HG03439 (cell line): Measurements from ENCODE around the gene NUDT3.
A peak's percentile ranks its signal among the peaks of the same experiment; 100 is the strongest.
"Not testable (repeated sequence)": the region's sequence is repeated elsewhere in the genome, so short reads cannot be mapped to it uniquely, and the experiment has no call there.

Source experiments
- ATAC-seq: cut with Tn5 transposase; IDR thresholded peaks from one replicate; pipeline ENCODE4 v1.9.1; 2021; ENCODE audit warnings: mild to moderate bottlenecking, moderate library complexity; ENCODE audit not compliant: unreplicated experiment

NUDT3 gene

DNA sequence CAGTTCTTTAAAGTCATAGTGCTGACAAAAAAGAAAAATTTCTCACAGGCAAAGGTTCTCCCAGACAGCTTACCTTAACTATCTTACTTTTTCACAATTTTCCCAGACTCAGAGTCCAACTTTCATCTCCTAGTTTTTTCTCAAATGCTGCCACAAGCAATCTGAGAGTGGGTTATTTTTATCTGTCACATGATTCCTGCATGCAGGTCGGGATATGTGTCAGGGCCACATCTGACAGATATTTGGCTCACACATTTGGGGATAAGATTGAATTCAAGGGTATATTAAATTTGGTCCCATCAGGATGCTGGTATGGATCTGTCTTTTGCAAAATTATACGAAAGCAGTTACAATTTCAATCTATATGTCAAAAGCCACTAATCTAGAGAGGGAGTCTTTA lies 93.5 kb downstream of the NUDT3 start:
- ATAC-seq: no peak

DNA sequence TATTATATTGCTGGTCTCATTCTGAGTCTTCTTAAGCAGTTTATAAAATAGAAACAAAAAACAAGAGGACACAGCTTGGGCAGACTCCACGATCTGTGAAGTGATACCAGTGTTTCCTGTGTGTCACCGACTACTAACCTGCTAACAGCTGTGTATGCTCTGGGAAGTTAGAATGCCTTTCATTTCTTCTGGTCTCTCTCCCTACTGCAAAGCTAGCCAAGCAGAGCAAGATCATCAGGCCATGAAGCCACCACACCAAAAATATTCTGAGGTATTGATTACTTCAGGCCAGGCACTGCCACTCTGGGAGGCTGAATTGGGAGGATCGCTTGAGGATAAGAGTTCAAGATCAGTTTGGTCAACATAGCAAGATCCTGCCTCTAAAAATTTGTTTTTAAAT lies 96.7 kb downstream of the NUDT3 start:
- ATAC-seq: peak; percentile 52

DNA sequence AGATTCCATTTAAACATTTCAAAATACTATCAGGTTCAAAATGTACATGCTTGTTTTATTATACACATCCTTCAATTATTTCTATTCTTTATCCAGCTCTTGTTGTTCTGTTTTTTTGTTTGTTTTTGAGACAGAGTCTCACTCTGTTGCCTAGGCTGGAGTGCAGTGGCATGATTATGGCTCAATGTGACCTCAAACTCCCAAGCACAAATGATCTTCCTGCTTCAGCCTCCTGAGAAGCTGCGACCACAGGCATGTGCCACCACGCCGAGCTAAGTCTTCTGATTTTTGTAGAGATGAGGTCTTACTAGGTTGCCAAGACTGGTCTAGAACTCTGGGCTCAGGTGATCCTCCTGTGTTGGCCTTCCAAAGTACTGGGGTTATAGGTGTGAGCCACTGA lies 99.5 kb downstream of the NUDT3 start:
- ATAC-seq: no peak

DNA sequence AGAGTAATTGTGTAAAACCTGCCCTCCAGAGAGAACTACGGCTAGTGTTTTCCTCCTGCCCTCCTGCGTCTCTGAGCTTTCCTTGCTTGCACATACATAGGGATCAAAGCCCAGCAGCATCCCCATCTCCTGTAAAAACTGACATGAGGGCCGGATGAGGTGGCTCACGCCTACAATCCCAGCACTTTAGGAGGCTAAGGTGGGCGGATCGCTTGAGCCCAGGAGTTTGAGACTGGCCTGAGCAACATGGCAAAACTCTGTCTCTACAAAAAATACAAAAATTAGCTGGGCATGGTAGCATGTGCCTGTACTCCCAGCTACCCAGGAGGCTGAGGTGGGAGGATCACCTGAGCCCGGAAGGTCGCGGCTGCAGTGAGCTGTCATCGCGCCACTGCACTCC lies 103.3 kb downstream of the NUDT3 start:
- no peak for ATAC-seq

DNA sequence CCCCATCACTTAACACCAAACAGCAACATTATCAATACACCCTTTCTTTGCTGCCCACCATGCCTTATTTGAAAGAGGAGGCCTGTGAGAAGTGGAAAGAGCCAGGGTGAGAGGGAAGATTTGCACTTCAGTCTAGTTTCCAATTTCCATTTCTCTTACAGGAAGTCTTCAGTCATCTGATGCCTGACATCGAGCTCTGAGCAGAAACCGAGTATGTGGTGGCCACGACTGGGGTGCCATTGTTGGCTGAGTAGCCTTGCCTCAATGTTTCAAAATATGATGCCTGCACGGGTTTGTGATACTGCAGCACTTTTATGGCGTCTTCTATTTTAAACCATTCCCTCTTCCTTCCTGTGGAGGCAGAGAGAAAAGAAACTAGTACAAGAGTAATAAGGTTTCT lies 103.9 kb downstream of the NUDT3 start:
- no peak for ATAC-seq

DNA sequence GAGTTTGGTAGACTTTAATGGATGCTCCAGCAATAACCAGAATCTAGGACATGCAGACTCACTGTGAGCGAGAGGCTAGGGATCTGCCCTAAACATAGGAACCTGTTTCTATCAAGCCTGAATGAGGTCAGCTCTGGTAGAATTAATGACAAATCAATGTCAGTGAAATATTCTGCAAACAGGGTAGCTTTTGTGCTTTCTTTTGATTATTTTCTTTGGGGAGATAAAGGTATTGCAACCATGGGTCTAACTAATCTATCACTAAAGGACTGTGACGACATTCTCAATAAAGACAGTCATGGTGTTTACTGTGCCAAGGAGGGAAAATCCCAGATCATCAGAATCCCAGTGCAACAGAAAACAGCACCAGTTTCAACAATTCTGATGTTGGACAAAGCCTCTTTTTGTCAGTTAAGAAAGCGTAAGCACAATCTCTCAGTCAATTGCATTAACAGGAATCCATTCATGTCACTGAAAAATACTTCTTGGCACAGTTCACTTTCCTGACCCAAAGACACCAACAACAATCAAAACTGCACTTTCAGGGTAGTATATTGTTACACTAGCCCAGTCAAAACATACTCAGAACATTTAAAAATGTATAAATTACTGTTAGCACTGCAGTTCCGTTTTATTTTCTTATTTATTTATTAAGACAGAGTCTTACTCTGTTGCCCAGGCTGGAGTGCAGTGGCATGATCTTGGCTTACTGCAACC lies 106.9 kb downstream of the NUDT3 start:
- no peak for ATAC-seq

DNA sequence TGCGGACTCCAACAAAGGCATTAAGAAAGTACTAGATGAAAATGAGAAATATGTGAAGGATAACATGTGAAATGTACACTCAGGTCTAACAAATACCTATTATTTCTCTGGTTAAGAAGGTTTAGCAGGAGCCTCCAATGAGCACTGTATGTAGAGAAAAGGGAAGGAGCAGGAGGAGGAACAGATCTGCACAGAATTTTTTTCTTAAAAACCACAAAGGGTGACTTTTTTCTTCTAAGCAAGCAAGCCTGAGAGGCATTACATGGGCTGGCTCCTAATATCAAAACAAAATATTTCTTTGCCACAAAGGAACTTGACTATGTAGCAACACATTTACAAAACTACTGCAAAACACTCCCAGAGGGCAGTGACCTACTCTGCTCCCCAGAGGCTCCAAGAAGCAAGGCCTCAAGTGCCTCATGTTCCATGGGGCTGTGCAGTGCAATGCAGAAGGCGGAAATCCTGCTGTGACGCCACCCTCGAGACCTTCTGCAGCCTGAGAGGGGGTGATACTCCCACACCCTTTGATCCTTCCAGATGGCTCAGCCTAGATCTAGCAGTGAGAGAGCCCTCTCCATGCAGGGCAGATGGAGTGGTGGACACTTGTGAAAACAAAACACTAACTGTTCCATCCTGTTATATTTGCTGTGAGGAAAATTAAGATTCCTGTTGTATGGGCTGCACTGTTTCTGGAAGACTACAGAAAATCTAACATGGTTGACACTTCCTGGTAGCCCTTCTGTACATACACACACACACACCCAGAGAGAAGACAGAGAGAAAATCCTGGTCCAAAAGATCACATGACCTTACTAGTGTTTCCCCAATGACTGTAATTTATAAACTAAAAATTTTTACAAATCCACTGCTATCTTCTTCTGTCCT lies 107.7 kb downstream of the NUDT3 start:
- no peak for ATAC-seq

DNA sequence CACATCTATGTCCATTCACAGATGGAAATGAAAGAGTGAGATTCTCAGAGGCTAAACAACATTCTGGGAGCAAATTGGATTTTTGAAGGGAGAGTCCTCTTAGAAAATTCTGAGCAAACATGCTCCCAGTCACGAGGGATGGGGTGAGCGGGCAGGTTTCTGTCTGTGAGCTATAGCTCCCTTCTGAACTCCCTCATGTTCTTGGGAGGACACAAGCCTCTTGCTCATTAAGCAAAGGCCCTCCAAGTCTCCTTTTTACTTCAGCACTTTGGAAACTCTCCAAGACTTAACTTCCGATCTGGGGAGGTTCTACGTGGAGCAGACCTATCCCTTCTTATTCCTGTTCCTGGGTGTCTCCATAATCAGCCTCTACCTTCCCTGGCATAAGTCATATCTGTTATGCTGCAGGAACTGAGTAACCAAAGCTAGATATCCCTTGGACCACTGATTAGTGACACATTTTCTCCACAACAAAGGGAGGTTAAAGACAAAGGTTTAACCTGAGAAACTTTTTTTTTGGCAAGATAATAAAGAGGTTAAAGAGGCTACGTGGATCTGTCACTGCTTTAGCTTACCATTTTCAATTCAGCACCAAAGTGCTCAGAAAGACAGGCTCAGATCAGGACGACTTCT lies 110.7 kb downstream of the NUDT3 start:
- ATAC-seq: no peak

DNA sequence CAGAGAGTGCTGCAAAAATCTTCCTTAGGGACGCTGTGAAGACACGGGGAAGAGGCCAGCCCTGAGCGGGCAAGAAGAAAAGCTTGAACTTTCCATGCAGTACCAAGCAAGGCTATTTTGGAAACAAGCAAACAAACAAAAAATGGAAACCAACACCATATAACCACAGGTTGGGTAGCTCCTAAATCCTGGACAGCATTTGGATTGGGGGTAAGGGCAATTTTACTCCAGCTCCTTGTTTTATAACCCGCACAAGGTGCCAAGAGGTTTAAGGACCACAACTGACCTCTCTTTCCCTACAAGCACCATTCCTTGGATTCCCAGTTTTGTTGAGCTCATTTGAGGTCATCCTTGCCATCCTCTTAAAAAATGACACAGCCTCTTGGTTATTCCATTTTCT lies 112.3 kb downstream of the NUDT3 start:
- no peak for ATAC-seq

DNA sequence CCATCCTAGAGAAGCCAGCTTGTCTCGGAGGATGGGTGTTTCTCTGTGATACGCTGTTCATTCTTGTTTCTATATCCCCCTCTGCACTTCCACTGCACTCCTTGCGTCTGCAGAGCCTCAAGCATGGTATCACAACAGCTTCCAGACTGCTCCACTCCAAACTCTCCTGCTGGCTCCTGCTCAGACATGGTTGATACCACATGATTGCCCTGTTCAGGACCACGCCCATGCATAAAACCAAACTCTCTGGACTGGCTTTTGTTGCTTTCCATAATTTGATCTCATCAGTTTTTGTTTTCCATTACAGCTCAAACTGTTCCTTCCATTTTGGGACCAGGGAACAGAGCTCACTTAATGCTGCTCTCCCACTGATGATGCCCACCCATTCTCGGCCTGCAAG lies 113.6 kb downstream of the NUDT3 start:
- no peak for ATAC-seq

DNA sequence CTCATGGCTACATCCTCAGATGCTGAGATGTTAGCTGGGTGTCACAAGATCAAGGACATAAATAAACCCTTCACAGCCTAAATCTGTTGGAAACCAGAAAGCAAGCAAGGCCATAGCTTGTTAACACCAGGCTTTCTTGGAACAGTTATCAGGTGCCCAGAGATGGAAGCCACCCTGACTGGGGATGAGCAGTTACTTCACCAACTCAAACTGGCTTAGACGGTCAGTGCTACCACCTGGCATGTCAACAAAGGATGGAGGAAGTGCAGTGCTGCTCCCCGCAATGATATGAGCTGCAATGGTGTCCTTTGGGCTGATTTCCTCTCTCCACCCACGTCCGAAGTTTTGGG lies 114.7 kb downstream of the NUDT3 start:
- ATAC-seq: no peak

DNA sequence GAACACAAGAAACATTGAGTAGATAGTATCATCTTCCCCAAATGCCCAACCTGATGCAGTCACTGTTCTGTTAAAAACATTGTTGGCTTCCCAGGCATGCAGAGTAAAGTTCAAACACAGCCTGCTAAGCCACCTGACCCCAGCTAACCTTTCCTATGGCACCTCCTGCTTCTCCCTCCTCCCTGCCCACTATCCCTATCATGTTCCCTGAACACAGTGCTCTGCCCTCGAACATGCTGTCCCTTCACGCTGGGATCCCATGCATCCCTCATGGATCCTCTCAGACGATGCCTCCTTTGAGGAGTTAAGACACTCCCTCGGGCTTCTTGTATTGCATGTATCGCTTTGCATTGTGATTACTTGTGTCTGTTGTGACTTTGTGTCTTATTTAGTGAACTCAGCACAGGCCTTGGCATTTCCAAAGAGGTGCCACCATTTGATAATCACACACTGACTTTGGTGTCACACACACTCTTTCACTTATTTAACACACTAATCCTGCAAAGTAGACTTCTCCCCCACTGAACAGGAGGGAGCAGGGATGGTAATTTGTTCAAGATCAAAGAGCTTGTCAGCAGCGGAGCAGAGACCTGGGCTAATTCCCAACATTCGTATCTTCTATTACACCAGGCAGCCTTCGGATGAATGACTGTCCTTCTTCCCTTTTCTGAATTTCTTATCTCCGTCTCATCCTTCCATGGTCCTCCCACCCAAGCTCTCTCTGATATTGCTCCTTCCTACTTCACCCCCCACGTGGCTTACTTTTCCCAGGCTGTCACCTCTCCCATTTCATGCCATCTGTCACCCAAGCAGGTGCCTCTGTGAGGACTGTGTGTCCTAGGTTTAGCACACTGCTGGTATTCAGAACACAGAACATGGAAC lies 115.3 kb downstream of the NUDT3 start:
- ATAC-seq: no peak

DNA sequence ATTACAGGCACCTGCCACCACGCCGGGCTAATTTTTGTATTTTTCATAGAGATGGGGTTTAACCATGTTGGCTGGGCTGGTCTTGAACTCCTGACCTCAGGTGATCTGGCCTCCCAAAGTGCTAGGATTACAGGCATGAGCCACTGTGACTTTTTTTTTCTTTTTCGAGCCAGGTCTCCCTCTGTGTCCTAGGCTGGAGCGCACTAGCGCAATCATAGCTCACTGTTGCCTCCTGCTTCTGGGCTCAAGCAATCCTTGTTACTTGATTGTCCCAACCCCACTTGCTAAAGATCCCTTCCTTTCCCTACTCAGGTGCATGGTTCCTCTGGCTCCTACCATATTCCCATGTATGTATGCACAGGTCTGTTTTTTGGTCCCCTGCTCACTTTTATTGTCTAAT lies 116.3 kb downstream of the NUDT3 start:
- no peak for ATAC-seq

DNA sequence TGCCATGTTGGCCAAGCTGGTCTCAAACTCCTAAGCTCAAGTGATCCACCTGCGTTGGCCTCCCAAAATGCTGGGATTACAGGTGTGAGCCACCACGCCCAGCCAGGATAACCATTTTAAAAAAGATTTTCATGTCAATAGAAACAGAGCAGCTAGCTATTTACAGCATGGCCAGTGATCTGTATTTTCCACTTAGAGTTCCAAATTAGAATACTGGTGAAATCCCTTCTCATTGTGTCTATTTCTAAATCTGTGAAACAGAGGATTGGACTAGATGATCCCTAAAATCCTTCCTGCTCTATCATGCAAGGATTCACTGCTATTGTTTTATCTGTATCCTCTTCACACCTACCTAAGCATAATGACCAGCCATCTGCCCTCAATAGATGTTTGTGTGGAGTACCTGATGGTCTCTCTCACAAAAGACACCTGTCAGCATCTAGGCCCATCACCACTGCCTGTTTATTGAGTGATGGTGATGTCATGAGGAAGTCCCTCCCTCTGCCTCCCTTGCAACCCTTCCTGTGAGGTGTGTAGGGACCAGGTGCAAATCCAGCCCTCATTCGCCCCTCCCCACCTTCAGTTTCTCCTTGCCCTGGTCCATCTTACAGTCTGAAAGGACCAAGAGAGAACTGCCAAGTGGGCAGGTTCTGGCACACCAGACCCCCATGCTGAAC lies 117.2 kb downstream of the NUDT3 start:
- no peak for ATAC-seq

DNA sequence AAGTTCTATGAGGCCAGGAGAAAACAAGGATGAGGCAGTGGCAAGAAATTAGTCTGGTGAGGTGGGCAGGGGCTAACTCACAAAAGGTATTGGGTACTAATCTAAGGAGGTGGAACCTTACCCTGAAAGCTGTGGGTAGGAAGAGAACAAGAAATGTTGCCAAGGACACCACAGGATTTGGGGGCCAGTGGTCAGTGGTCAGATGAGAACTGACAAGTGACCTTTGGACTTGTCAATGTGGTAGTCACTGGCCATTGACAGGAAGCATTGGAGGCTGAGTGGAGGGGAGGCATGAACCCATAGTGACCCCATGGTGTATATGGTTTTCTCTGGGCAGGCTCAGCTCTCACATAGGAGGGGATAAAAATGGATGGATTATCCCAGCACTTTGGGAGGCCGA lies 118.3 kb downstream of the NUDT3 start:
- ATAC-seq: no peak

DNA sequence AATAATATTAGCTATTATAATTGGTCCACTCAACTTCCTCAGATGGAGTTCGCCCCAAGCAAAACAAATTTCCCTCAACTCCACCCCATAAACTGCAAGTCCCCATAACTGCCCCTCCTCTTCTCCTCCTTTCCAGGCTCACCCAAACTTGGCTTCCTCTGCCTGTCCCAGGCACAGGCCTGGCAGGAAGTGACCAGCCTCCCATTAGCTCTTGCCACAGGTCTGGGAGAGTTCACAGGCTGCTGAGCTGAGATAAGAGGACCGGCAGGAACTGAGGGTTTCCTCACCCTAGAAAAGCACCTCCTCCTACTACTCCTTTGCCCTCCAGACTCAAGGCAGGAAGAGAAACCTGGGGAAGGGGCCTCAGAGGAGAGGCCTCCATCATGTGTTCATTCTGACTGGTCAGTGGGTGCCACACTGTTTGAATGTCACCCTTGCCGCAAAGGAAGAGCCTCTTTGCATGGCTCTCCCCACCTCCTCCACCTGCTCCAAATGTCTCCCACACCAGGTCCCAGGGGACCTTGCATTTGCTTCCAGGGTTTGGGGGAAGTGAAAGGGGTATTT lies 119.1 kb downstream of the NUDT3 start:
- no peak for ATAC-seq

DNA sequence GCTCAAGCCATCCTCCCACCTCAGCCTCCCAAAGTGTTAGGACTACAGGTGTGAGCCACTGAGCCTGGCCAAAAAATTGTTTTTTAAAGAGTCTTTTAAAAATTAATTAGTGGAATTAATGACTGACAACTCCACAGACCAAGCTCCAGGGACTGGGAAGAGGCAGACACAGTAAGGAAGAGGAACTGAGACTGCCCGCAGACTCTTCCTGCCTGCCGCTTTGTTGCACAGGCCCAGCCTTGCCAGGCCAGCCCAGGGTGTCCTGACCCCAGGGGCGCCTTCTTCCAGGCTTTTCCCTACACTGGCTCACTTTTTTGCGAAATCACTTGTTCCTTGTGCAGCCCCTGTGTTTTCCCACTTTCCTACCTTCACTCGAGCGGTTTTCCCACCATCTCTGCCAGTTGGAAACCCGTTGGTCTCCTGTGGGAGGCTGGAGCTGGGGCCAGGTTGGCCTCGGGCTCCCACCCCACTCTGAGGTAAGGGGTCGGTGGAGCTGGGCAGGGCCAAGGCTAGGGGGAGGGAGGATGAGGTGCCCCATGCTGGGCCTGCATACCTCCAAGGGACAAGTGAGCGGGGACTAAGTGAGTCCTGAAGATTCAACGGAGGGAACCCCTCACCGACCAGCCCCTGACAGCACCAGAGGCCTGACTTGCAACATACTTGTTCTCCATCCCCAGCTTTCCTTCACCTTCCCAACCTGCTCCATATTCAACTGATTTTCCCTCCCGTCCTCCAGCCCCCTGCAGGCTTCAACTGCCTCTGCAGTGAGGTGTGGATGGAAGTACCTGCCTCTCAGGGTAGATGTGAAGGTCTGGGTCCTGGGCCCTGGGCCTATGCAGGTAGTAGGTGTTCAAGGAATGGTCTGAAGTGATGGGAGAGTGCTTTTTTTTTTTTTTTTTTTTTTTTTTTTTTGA lies 120.2 kb downstream of the NUDT3 start:
- ATAC-seq: no peak

DNA sequence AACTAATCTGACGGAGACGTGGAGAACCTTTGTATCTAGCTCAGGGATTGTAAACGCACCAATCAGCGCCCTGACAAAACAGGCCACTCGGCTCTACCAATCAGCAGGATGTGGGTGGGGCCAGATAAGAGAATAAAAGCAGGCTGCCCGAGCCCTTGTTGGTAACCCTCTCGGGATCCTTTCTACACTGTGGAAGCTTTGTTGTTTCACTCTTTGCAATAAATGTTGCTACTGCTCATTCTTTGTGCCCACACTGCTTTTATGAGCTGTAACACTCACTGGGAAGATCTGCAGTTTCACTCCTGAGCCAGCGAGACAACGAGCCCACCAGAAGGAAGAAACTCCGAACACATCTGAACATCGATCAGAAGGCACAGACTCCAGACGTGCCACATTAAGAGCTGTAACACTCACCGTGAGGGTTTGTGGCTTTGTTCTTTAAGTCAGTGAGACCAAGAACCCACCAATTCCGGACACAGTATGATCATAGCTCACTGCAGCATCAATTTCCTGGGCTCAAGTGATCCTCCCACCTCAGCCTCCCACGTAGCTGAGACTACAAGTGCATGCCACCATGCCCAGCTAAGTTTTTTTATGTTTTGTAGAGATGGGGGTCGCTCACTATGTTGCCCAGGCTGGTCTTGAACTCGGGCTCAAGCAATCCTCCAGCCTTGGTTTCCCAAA lies 122.7 kb downstream of the NUDT3 start:
- not testable (repeated sequence) for ATAC-seq

DNA sequence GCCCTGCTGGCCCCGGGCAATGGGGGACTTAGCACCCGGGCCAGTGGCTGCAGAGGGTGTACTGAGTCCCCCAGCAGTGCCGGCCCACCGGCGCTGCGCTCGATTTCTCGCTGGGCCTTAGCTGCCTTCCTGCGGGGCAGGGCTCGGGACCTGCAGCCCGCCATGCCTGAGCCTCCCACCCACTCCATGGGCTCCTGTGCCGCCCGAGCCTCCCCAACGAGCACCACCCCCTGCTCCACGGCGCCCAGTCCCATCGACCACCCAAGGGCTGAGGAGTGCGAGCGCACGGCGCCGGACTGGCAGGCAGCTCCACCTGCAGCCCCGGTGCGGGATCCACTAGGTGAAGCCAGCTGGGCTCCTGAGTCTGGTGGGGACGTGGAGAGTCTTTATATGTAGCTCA lies 123.3 kb downstream of the NUDT3 start:
- not testable (repeated sequence) for ATAC-seq
